ENCODE results near the gene SLC4A2. TPM values are rescaled to one million over a fixed set of nuclear protein-coding genes. Genes with fewer than 3 reads are reported as not detected.
A peak's percentile ranks its signal among the peaks of the same experiment; 100 is the strongest.

Gene SLC4A2
- polyA plus RNA-seq, 3 donors = 21.6 to 132 (median 23.8) TPM

GRCh38 chr7:151061213-151062110, 2.1 kb downstream of the SLC4A2 start:
- no peak for DNase-seq
- Histone ChIP-seq H3K4me2 (replicated peaks; ENCODE audit: extremely low read depth, low read length, poor library complexity, severe bottlenecking) (no peak overlapping the region), H3K9me3 (replicated peaks in 1 of 2; ENCODE audit: control insufficient read depth in 1 of 2, insufficient read depth in 1 of 2, low read length in 2 of 2) (no peaks in the 10 kb centered on the region), H3K27me3 (ENCODE audit: control insufficient read depth in 2 of 2, insufficient read depth in 2 of 2, low read length in 2 of 2) (no peaks in the 10 kb centered on the region), H3K27ac (ENCODE audit: low read depth in 1 of 2, low read length in 2 of 2) (no peak overlapping the region), H3K36me3 (replicated peaks in 1 of 2; ENCODE audit: control insufficient read depth in 1 of 2, insufficient read depth in 2 of 2, low read length in 2 of 2) (peaks cover 32 to 45% of the 10 kb centered on the region in 2 donors), H4K20me1 (ENCODE audit: insufficient read depth, low read length) (peaks cover 68% of the 10 kb centered on the region), H3K4me1 (ENCODE audit: control insufficient read depth in 1 of 2, insufficient read depth in 2 of 2, low read length in 2 of 2) (peaks cover 35 to 42% of the 10 kb centered on the region in 2 donors), H3K9ac (ENCODE audit: insufficient read depth, low read length, poor library complexity, severe bottlenecking) (no peak overlapping the region), H3K79me2 (ENCODE audit: insufficient read depth, low read length) (peaks cover 38% of the 10 kb centered on the region), H3K4me3 (replicated peaks in 1 of 3; ENCODE audit: low read depth in 2 of 3, low read length in 3 of 3) (no peak overlapping the region), H2AFZ (ENCODE audit: insufficient read depth, low read depth, low read length, poor library complexity, severe bottlenecking) (no peak overlapping the region)
- H3K4me1 Mint-ChIP-seq = peaks cover 35% of the 10 kb centered on the region
- peak overlapping the region in 1 of 2 donors; percentile 27 for H3K4me3 Mint-ChIP-seq
- intact Hi-C loops (cut with micrococcal nuclease) = no loop called here
- peaks cover 22 to 38% of the 10 kb centered on the region in 2 donors for H3K36me3 Mint-ChIP-seq
- no peaks in the 10 kb centered on the region for H3K9me3 Mint-ChIP-seq
- TF ChIP-seq, protein P1, sequence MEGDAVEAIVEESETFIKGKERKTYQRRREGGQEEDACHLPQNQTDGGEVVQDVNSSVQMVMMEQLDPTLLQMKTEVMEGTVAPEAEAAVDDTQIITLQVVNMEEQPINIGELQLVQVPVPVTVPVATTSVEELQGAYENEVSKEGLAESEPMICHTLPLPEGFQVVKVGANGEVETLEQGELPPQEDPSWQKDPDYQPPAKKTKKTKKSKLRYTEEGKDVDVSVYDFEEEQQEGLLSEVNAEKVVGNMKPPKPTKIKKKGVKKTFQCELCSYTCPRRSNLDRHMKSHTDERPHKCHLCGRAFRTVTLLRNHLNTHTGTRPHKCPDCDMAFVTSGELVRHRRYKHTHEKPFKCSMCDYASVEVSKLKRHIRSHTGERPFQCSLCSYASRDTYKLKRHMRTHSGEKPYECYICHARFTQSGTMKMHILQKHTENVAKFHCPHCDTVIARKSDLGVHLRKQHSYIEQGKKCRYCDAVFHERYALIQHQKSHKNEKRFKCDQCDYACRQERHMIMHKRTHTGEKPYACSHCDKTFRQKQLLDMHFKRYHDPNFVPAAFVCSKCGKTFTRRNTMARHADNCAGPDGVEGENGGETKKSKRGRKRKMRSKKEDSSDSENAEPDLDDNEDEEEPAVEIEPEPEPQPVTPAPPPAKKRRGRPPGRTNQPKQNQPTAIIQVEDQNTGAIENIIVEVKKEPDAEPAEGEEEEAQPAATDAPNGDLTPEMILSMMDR (IDR thresholded peaks at IDR 0.05) = no peak
- peaks cover 0 to 1% (median 0%) of the 10 kb centered on the region in 3 donors for H3K27me3 Mint-ChIP-seq (ENCODE audit: low read depth in 3 of 3)
- WGBS (ENCODE audit: insufficient coverage) = 91% methylated on average over 32 of the region's 33 CpGs
- peak overlapping the region in 3 of 7 donors; percentile 61 to 78 (median 72) for H3K27ac Mint-ChIP-seq

DNA sequence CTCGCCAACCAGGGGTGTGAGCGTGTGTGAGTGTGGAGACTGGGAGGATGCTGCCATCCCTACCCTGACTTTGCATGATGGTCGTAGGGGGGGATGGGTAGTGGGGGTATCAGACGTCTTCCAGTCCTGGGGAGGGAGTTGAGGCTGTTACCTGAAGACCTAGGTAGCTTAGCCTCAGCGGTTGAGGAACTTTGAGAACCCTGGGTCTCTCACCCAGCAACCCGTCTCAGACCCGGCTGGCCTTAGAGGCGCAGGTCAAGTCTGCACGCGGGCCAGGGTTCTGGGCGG, 2.7 kb downstream of the SLC4A2 start:
- intact Hi-C loops (cut with micrococcal nuclease) = no loop called here
- Histone ChIP-seq H3K4me3 (replicated peaks in 1 of 3; ENCODE audit: low read depth in 2 of 3, low read length in 3 of 3) (no peak overlapping the region), H2AFZ (ENCODE audit: insufficient read depth, low read depth, low read length, poor library complexity, severe bottlenecking) (no peak overlapping the region), H4K20me1 (ENCODE audit: insufficient read depth, low read length) (peaks cover 70% of the 10 kb centered on the region), H3K79me2 (ENCODE audit: insufficient read depth, low read length) (peaks cover 34% of the 10 kb centered on the region), H3K27ac (ENCODE audit: low read depth in 1 of 2, low read length in 2 of 2) (no peak overlapping the region), H3K36me3 (replicated peaks in 1 of 2; ENCODE audit: control insufficient read depth in 1 of 2, insufficient read depth in 2 of 2, low read length in 2 of 2) (peaks cover 38 to 51% of the 10 kb centered on the region in 2 donors), H3K27me3 (ENCODE audit: control insufficient read depth in 2 of 2, insufficient read depth in 2 of 2, low read length in 2 of 2) (no peaks in the 10 kb centered on the region), H3K9ac (ENCODE audit: insufficient read depth, low read length, poor library complexity, severe bottlenecking) (no peak overlapping the region), H3K4me1 (ENCODE audit: control insufficient read depth in 1 of 2, insufficient read depth in 2 of 2, low read length in 2 of 2) (peaks cover 30 to 36% of the 10 kb centered on the region in 2 donors), H3K4me2 (replicated peaks; ENCODE audit: extremely low read depth, low read length, poor library complexity, severe bottlenecking) (no peak overlapping the region), H3K9me3 (replicated peaks in 1 of 2; ENCODE audit: control insufficient read depth in 1 of 2, insufficient read depth in 1 of 2, low read length in 2 of 2) (no peaks in the 10 kb centered on the region)
- TF ChIP-seq, protein P1 (IDR thresholded peaks at IDR 0.05) = no peak
- H3K27ac Mint-ChIP-seq = peak overlapping the region in 1 of 7 donors; percentile 61
- peaks cover 26 to 44% of the 10 kb centered on the region in 2 donors for H3K36me3 Mint-ChIP-seq
- H3K9me3 Mint-ChIP-seq = no peaks in the 10 kb centered on the region
- H3K27me3 Mint-ChIP-seq (ENCODE audit: low read depth in 3 of 3) = peaks cover 0 to 1% (median 0%) of the 10 kb centered on the region in 3 donors
- peaks cover 29% of the 10 kb centered on the region for H3K4me1 Mint-ChIP-seq
- WGBS (ENCODE audit: insufficient coverage) = 96% methylated on average over 7 of the region's 11 CpGs
- no peak overlapping the region for H3K4me3 Mint-ChIP-seq
- no peak for DNase-seq

Measured in CD14-positive monocyte (primary cell).